HUES48 (cell line): Measurements from ENCODE around the gene CDX2.
"Not testable (repeated sequence)": the region's sequence is repeated elsewhere in the genome, so short reads cannot be mapped to it uniquely, and the experiment has no call there.

ENCODE experiments used
- H3K27ac ChIP-seq: one replicate; pipeline ENCODE4 v1.7.0; 2013; ENCODE audit warnings: low read depth, low read length, inconsistent platforms
- H3K27me3 ChIP-seq: 2 replicates; pipeline ENCODE4 v1.6.1; 2013; ENCODE audit warnings: mild to moderate bottlenecking, low read length; ENCODE audit not compliant: control insufficient read depth, insufficient read depth
- H3K36me3 ChIP-seq: 2 replicates; pipeline ENCODE4 v1.6.1; 2013; ENCODE audit warnings: low read length; ENCODE audit not compliant: control insufficient read depth, insufficient read depth
- H3K4me1 ChIP-seq: 2 replicates; pipeline ENCODE4 v1.6.1; 2013; ENCODE audit warnings: mild to moderate bottlenecking, low read length; ENCODE audit not compliant: control insufficient read depth, insufficient read depth
- H3K4me3 ChIP-seq: 2 replicates; pipeline ENCODE4 v1.5.1; 2013; ENCODE audit warnings: mild to moderate bottlenecking, low read depth, low read length
- H3K9ac ChIP-seq: 2 replicates; pipeline ENCODE4 v1.6.1; 2013; ENCODE audit warnings: mild to moderate bottlenecking, low read depth, low read length, moderate library complexity
- H3K9me3 ChIP-seq: 2 replicates; pipeline ENCODE4 v1.6.1; 2013; ENCODE audit warnings: low read length; ENCODE audit not compliant: control insufficient read depth, insufficient read depth

Gene CDX2, protein sequence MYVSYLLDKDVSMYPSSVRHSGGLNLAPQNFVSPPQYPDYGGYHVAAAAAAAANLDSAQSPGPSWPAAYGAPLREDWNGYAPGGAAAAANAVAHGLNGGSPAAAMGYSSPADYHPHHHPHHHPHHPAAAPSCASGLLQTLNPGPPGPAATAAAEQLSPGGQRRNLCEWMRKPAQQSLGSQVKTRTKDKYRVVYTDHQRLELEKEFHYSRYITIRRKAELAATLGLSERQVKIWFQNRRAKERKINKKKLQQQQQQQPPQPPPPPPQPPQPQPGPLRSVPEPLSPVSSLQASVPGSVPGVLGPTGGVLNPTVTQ

DNA sequence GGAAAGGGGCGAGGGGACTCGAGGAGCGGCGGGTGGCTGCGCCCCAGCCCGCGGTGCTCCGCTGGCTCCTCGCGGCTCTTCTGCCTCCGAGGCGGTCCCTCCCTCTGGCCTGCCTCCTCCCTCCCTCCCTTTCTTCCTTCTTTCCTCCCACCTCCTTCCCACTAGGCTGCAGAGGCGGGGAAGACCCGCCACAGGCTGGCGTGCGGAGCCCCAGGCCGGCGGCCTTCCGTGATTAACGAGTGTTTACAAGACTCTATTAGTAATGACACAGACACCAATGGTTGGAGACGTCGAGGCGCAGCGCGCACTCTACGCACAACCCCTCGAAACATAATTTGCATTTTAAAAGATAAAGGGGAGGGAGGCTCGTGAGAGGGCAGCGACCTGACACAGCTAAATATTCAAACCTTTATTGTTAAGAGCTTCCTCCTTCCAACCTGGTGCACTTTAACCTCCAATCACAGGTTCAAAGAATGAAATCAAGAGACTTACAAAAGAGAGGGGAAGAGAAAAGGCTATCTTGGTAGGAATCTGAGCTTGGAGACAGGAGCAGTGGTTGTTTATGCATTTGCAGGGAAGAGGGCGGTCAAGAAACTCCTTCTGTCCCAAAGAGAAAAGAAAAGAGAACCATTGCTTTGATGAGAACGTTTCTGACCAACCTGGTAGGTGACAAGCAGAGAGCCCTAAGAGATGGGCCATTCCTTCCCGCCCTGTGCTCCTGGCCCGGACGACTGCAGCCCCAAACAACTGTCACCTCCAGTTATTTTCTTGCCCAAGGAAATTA lies at the start of gene CDX2:
Gene CDX2, minus strand, starts transcription at position 234 of the 784 bp plus-strand sequence. CDS start 309 bp downstream, outside the sequence.
- Histone ChIP-seq H3K27ac (no peak within 1 kb of the TSS), H3K9ac (no peak within 1 kb of the TSS), H3K27me3 (peaks cover 100% of the 10 kb centered on the region), H3K36me3 (no peaks in the 10 kb centered on the region), H3K9me3 (peaks cover 1% of the 10 kb centered on the region; the same call in 1 of the 2 replicates), H3K4me3 (peak within 1 kb of the TSS; percentile 41), H3K4me1 (peaks cover 44% of the 10 kb centered on the region)

DNA sequence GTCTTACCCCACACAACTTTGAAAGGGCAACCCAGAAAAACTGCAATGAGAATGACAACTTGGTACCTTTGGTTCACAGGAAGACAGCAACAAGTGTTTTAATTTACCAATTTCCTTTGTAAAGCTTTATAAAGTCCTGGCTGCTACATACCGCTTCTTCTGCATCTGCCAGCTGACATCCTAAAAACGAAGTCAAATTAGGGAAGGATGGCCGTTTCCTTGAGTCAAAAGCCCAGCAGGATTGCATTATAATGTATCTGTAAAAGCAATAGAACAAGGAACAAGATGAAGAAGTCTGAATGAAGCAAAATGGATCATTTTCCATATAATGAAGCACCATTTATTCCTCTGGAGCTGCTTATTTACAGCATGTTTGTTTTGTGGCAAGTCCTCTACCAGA lies 45.2 kb upstream of the CDX2 start:
- no peaks in the 10 kb centered on the region for H3K9me3 ChIP-seq
- H3K4me1 ChIP-seq, result peaks cover 6% of the 10 kb centered on the region
- H3K36me3 ChIP-seq, result no peaks in the 10 kb centered on the region
- H3K4me3 ChIP-seq, result no peak overlapping the region
- H3K9ac ChIP-seq, result no peak overlapping the region
- H3K27me3 ChIP-seq, result no peaks in the 10 kb centered on the region
- H3K27ac ChIP-seq, result no peak overlapping the region

- no peak overlapping the region for H3K27ac ChIP-seq
- H3K27me3 ChIP-seq, result no peaks in the 10 kb centered on the region
- no peaks in the 10 kb centered on the region for H3K9me3 ChIP-seq
- H3K4me1 ChIP-seq, result peaks cover 6% of the 10 kb centered on the region
- no peak overlapping the region for H3K9ac ChIP-seq
- H3K4me3 ChIP-seq, result no peak overlapping the region
- H3K36me3 ChIP-seq, result no peaks in the 10 kb centered on the region
Measured at GRCh38 chr13:28013482-28013881, 44.4 kb upstream of the CDX2 start.

DNA sequence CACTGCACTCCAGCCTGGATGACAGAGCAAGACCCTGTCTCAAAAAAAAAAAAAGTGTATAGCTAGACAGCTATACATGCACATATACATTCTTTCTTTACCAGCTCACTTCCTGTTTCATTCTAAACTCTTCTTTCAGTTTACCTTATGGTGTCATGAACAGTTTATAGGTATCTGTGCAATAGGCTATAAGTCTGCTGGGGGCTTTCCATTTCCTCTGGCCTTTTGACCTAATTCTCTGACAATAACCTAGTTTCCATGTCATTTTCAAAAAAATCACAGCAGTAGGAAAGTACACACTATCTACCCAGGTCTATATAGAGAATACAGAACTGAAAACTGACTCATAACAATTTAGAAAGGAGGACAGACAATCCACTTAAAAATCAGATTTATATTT lies 43.8 kb upstream of the CDX2 start:
- Histone ChIP-seq H3K9me3 (no peaks in the 10 kb centered on the region), H3K27me3 (no peaks in the 10 kb centered on the region), H3K4me1 (peaks cover 6% of the 10 kb centered on the region), H3K36me3 (no peaks in the 10 kb centered on the region), H3K4me3 (no peak overlapping the region), H3K27ac (no peak overlapping the region), H3K9ac (no peak overlapping the region)

GRCh38 chr13:28012383-28012782 lies 43.3 kb upstream of the CDX2 start:
- no peaks in the 10 kb centered on the region for H3K36me3 ChIP-seq
- no peak overlapping the region for H3K9ac ChIP-seq
- H3K4me1 ChIP-seq, result peaks cover 6% of the 10 kb centered on the region
- no peaks in the 10 kb centered on the region for H3K9me3 ChIP-seq
- no peak overlapping the region for H3K4me3 ChIP-seq
- H3K27me3 ChIP-seq, result no peaks in the 10 kb centered on the region
- no peak overlapping the region for H3K27ac ChIP-seq

DNA sequence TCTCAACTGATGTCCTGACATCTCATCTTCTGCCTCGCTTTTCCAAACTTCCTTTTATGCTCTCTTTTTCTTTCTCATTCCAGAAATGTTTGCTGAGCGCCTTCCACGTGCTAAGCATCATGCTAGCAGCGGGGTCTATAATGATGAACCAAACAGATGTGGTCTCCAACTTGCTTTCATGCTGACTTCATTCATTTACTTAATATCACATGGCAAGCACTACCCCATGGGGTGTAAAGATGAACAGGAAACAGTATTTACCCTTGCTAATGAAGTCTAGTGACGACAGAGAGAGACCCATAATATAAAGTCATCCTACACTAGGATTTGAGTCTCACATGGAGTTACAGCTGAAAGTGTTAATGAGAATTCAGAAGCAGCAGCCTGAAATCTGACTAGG lies 40.9 kb upstream of the CDX2 start:
- H3K27ac ChIP-seq, result no peak overlapping the region
- H3K27me3 ChIP-seq, result no peaks in the 10 kb centered on the region
- no peak overlapping the region for H3K9ac ChIP-seq
- no peaks in the 10 kb centered on the region for H3K9me3 ChIP-seq
- no peak overlapping the region for H3K4me3 ChIP-seq
- no peaks in the 10 kb centered on the region for H3K36me3 ChIP-seq
- peaks cover 6% of the 10 kb centered on the region for H3K4me1 ChIP-seq

DNA sequence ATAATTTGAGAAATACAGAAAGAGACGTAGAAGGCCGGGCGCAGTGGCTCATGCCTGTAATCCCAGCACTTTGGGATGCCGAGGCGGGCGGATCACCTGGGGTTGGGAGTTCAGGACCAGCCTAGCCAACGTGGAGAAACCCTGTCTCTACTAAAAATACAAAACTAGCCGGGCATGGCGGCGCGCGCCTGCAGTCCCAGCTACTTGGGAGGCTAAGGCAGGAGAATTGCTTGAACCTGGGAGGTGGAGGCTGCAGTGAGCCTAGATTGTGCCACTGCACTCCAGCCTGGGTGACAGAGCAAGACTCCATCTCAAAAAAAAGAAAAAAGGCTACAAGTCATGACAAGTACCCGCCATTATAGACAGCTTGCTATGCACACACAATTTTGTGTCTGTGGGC lies 35.9 kb upstream of the CDX2 start:
- H3K27me3 ChIP-seq, H3K4me1 ChIP-seq, H3K36me3 ChIP-seq, H3K9ac ChIP-seq, H3K4me3 ChIP-seq, H3K27ac ChIP-seq, H3K9me3 ChIP-seq: not testable (repeated sequence)

- Histone ChIP-seq H3K27me3 (no peaks in the 10 kb centered on the region), H3K9ac (no peak overlapping the region), H3K36me3 (no peaks in the 10 kb centered on the region), H3K9me3 (no peaks in the 10 kb centered on the region), H3K27ac (no peak overlapping the region), H3K4me3 (no peak overlapping the region), H3K4me1 (no peaks in the 10 kb centered on the region)
Measured at GRCh38 chr13:28002886-28003698, 34.0 kb upstream of the CDX2 start.

GRCh38 chr13:28001837-28002473 lies 32.8 kb upstream of the CDX2 start:
- Histone ChIP-seq H3K27ac (no peak overlapping the region), H3K9me3 (no peaks in the 10 kb centered on the region), H3K9ac (no peak overlapping the region), H3K27me3 (no peaks in the 10 kb centered on the region), H3K4me3 (no peak overlapping the region), H3K4me1 (no peaks in the 10 kb centered on the region), H3K36me3 (no peaks in the 10 kb centered on the region)

GRCh38 chr13:28001049-28001448 lies 31.9 kb upstream of the CDX2 start:
- Histone ChIP-seq H3K9me3 (no peaks in the 10 kb centered on the region), H3K36me3 (no peaks in the 10 kb centered on the region), H3K27ac (no peak overlapping the region), H3K4me1 (no peaks in the 10 kb centered on the region), H3K4me3 (no peak overlapping the region), H3K27me3 (no peaks in the 10 kb centered on the region), H3K9ac (no peak overlapping the region)
